Nephron progenitor cell (in vitro differentiated cells): ENCODE data around the gene CKB.

ENCODE experiments used
- DNase-seq: peaks from one replicate; pipeline ENCODE4 v3.0.0; 2021
- H3K27ac Mint-ChIP-seq: 2 replicates; pipeline ENCODE4 v1.8.0; 2021; ENCODE audit warnings: mild to moderate bottlenecking, moderate library complexity, mixed read lengths
- H3K27me3 Mint-ChIP-seq: 2 replicates; pipeline ENCODE4 v1.8.0; 2021; ENCODE audit warnings: mild to moderate bottlenecking, low read depth, mixed read lengths; ENCODE audit not compliant: poor library complexity
- H3K36me3 Mint-ChIP-seq: 2 replicates; pipeline ENCODE4 v1.8.0; 2021; ENCODE audit warnings: low read depth, mixed read lengths
- H3K4me1 Mint-ChIP-seq: 2 replicates; pipeline ENCODE4 v1.8.0; 2021; ENCODE audit warnings: mixed read lengths
- H3K4me3 Mint-ChIP-seq: 2 replicates; pipeline ENCODE4 v1.8.0; 2021; ENCODE audit warnings: mild to moderate bottlenecking, moderate library complexity, mixed read lengths
- H3K9me3 Mint-ChIP-seq: 2 replicates; pipeline ENCODE4 v1.8.0; 2021; ENCODE audit warnings: mild to moderate bottlenecking, moderate library complexity, mixed read lengths
- TF ChIP-seq, protein P1 (sequence below): fragments of 200-600 bp; sonication (generic); IDR thresholded peaks from 2 replicates; pipeline ENCODE4 v1.5.0; 2021; ENCODE audit warnings: antibody characterized with exemption

CKB gene

DNA sequence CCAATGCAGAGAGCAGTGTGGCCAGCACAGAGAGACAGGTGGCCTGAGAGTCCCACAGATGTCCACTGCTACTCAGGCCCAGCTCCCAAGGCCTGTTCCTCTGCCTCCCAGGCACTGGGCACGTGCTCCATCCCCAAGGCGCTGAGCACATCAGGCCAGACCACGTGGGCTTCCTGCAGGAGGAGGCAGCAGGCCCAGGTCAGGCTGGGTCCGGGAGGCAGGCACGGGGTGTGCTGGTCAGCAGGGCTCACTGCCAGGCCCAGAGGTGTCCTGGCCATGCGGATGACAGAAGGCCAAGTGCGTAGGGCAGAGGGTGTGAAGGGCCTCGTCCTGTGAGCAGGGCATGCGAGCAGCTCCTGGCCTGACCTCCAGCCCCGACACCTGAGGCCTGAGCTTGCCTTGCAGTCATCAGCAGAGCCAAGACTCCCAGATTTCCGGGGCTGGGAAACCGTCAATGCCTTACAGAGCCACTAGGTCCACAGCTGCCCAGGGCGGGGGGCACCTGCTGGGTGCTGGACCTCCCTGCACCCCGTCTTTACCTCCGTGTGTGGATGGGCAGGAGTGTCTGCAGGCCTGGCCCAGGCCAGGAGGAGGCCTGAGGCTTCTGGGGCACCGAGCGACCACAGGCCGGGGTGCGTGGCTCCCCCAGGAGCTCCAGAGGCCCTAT is 21.2 kb upstream of the CKB start:
- H3K9me3 Mint-ChIP-seq = no peaks in the 10 kb centered on the region
- no peak overlapping the region for H3K4me3 Mint-ChIP-seq
- no peak overlapping the region for H3K27ac Mint-ChIP-seq
- TF ChIP-seq, protein P1, sequence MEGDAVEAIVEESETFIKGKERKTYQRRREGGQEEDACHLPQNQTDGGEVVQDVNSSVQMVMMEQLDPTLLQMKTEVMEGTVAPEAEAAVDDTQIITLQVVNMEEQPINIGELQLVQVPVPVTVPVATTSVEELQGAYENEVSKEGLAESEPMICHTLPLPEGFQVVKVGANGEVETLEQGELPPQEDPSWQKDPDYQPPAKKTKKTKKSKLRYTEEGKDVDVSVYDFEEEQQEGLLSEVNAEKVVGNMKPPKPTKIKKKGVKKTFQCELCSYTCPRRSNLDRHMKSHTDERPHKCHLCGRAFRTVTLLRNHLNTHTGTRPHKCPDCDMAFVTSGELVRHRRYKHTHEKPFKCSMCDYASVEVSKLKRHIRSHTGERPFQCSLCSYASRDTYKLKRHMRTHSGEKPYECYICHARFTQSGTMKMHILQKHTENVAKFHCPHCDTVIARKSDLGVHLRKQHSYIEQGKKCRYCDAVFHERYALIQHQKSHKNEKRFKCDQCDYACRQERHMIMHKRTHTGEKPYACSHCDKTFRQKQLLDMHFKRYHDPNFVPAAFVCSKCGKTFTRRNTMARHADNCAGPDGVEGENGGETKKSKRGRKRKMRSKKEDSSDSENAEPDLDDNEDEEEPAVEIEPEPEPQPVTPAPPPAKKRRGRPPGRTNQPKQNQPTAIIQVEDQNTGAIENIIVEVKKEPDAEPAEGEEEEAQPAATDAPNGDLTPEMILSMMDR = no peak
- DNase-seq = no peak
- H3K4me1 Mint-ChIP-seq = peaks cover 6% of the 10 kb centered on the region
- H3K27me3 Mint-ChIP-seq = no peaks in the 10 kb centered on the region
- H3K36me3 Mint-ChIP-seq = no peaks in the 10 kb centered on the region

DNA sequence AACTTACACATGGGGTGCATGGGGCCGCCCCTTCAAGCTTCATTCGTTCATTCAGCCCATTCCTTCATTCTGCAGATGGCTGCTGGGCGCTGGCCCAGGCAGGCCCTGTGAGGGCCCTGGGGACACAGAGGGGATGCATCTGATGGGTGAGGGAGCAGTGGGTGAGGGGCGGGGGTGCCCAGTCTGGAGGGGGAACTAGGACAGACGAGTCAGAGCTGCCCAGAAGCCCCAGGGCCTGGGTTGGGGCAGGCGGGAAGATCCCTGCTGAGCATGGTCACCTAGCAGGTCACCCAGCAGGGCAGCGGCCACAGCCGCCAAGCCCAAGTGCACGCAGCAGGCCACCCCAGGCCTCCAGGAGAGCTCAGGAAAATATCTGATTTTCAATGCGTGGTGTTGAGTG is 20.5 kb upstream of the CKB start:
- H3K4me3 Mint-ChIP-seq = no peak overlapping the region
- no peak overlapping the region for H3K27ac Mint-ChIP-seq
- no peak for DNase-seq
- TF ChIP-seq, protein P1 = no peak
- H3K27me3 Mint-ChIP-seq = no peaks in the 10 kb centered on the region
- no peaks in the 10 kb centered on the region for H3K36me3 Mint-ChIP-seq
- peaks cover 6% of the 10 kb centered on the region for H3K4me1 Mint-ChIP-seq
- no peaks in the 10 kb centered on the region for H3K9me3 Mint-ChIP-seq

DNA sequence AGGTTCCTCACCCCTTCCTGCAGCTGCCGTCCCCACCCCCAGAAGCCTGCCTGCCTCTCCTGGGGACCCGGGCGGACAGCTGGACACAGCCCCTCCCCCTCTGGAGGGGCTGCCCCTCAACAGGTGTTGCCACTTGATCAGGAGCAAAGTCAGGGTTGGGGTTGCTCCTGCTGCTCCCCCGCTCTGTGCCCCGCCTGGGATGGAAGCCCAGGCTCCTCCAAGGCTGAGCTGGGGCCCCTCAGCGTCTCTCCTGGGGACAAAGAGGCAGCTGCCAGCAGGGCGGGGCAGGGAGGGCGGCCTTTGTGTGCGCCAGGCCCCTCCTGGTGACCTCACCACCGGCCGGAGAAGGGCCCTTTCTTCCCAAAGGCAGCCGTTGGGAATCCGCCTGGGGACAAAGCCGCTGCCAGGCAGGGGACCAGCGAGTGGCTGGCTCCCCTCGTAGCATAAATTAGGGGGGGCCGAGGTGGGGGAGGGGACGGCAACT is 20.0 kb upstream of the CKB start:
- Mint-ChIP-seq H3K27ac (no peak overlapping the region), H3K27me3 (no peaks in the 10 kb centered on the region), H3K4me1 (peaks cover 6% of the 10 kb centered on the region), H3K36me3 (no peaks in the 10 kb centered on the region), H3K4me3 (no peak overlapping the region), H3K9me3 (no peaks in the 10 kb centered on the region)
- TF ChIP-seq, protein P1 = no peak
- DNase-seq = peak; percentile 57

DNA sequence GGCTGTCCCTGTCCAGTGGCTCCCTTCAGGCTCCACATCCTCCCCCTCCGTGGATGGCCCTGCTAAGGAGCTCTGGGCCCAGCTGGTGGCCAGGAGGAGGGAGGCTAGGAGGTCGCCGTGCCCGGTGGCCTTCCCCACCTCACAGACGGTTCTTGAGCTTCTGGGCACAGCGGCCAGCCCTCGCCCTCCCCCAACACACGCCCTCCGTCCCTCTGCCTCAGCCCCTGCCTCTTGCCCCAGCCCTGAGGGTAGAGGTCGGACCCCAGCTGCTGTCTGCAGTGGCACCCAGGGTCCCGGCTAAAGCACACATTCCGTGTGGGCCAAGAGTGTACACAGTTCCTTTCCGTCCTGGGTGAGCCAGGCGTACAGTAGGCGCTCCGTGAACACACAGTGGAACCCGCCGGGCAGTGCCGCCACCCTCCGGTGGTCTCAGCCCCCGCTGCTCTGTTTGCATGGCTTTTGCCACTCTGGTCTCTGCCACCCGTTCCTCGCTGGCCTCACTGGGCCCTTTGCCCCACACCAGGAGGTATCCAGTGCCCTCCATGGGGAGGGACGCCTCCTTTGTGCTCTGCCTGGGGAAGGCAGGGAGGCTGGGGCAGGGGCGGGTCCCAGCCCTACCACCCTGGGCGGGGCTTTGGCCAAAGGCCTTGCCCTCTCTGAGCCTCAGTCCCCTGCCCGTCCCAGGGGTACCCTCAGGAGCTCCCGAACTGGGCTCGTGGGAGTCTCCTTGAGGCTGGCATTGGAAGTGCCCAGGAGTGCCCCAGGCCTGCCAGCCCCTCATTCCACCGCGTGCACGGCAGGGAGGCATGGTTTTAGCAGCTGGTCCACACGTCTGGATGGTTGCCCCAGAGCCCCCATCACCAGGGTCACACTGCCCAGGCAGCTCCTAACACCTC is 19.3 kb upstream of the CKB start:
- H3K9me3 Mint-ChIP-seq = no peaks in the 10 kb centered on the region
- H3K4me1 Mint-ChIP-seq = peaks cover 6% of the 10 kb centered on the region
- TF ChIP-seq, protein P1 = no peak
- H3K27me3 Mint-ChIP-seq = no peaks in the 10 kb centered on the region
- H3K27ac Mint-ChIP-seq = no peak overlapping the region
- DNase-seq = no peak
- no peaks in the 10 kb centered on the region for H3K36me3 Mint-ChIP-seq
- H3K4me3 Mint-ChIP-seq = no peak overlapping the region

DNA sequence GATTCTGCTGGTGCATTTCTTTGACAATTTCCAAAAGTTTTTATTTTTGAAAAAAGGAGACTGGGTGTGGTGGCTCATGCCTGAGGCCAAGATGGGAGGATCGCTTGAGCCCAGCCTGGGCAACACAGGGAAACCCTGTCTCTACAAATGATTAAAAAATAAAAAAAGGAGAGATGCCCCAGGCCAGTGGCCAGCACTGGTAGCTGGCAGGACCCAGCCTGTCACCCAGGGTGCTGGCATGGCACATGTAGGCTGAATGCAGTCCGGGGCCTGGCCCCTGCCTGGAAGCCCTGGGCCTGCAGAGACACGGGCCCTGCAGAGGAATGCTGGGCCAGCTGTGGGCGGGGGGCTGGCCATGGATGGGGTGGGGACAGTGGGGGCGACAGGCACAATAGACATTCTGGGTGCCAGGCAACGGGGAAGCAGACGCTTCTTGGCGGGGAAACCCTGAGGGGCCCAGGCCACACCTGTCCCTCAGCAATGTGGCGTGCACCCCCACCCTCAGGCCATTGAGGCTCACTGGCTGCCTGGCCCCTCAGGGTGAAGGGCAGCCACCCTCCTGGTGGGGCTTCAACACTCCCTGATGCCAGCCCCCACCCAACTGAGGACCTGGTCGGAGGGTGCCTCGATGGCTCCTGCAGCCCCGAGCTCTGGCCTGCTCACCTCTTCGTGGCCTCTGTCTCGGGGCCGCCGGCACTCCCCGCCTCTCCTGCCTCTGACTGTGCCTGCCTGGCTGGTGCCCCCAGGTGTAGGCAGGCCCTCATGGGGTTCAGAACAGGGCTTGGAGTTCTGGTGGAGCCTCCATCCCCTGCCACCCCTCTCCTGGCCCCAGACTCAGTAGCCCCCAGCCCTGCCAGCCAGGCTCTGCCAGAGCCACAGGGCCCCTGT is 18.4 kb upstream of the CKB start:
- TF ChIP-seq, protein P1 = no peak
- H3K27ac Mint-ChIP-seq = no peak overlapping the region
- peaks cover 6% of the 10 kb centered on the region for H3K4me1 Mint-ChIP-seq
- H3K9me3 Mint-ChIP-seq = no peaks in the 10 kb centered on the region
- no peak overlapping the region for H3K4me3 Mint-ChIP-seq
- H3K36me3 Mint-ChIP-seq = no peaks in the 10 kb centered on the region
- H3K27me3 Mint-ChIP-seq = no peaks in the 10 kb centered on the region
- DNase-seq = no peak
